HepG2 (cell line): ENCODE data around the gene WIZ. TPM values are rescaled to one million over a fixed set of nuclear protein-coding genes. Genes with fewer than 3 reads are reported as not detected.

Experiments
- ARNT2 ChIP-seq: sonication (generic); formaldehyde crosslinking; IDR thresholded peaks from 2 replicates; pipeline ENCODE4 v1.8.0; 2022; ENCODE audit warnings: mild to moderate bottlenecking, low read depth, missing genetic modification reagents, moderate library complexity
- BRF2 ChIP-seq: sonication (generic); formaldehyde crosslinking; IDR thresholded peaks from 2 replicates; pipeline ENCODE4 v1.8.1; 2022; ENCODE audit warnings: mild to moderate bottlenecking, missing genetic modification reagents
- CREM ChIP-seq, 2 experiments: sonication (generic) in 1 of 2; formaldehyde crosslinking in 1 of 2; IDR thresholded peaks; 2 replicates each; pipeline versions ENCODE4 v1.4.0 to v1.6.1; 2016 to 2020; ENCODE audit warnings: antibody characterized with exemption in 1 of 2, mild to moderate bottlenecking in 1 of 2, missing genetic modification reagents in 1 of 2
- DNMT3B ChIP-seq: conservative IDR thresholded peaks from 2 replicates; pipeline ENCODE4 v1.6.1; 2016; ENCODE audit warnings: missing biosample characterization, control low read depth
- FOXA1 ChIP-seq, 2 experiments: fragments of 450-650 bp in 1 of 2; sonication (generic) in 1 of 2; formaldehyde crosslinking in 1 of 2; IDR thresholded peaks; 2 replicates each; pipeline versions ENCODE4 v1.4.0 to v1.6.1; 2016 to 2020; ENCODE audit warnings: missing genetic modification reagents in 1 of 2
- FOXJ3 ChIP-seq: sonication (generic); formaldehyde crosslinking; IDR thresholded peaks from 2 replicates; pipeline ENCODE4 v1.4.0; 2020; ENCODE audit warnings: missing genetic modification reagents, mild to moderate bottlenecking, borderline replicate concordance
- MEIS2 ChIP-seq: sonication (generic); formaldehyde crosslinking; IDR thresholded peaks from 2 replicates; pipeline ENCODE4 v1.9.0; 2021; ENCODE audit warnings: mild to moderate bottlenecking, missing genetic modification reagents
- PAF1 ChIP-seq: IDR thresholded peaks from 2 replicates; pipeline ENCODE4 v1.6.1; 2016; ENCODE audit warnings: missing genetic modification reagents, missing compliant biosample characterization
- PBX2 ChIP-seq: IDR thresholded peaks from 2 replicates; pipeline ENCODE4 v1.6.1; 2016; ENCODE audit warnings: control low read depth
- POLR2A ChIP-seq, 2 experiments: IDR thresholded peaks; 2 replicates each; pipeline ENCODE4 v1.6.1; 2011; ENCODE audit warnings: low read depth in 2 of 2, low read length in 2 of 2, mild to moderate bottlenecking in 1 of 2, moderate library complexity in 1 of 2; ENCODE audit not compliant: insufficient read depth in 1 of 2
- PRMT3 ChIP-seq: sonication (generic); formaldehyde crosslinking; IDR thresholded peaks from 2 replicates; pipeline ENCODE4 v1.8.1; 2022; ENCODE audit warnings: low read depth, mild to moderate bottlenecking, moderate library complexity, missing genetic modification reagents, borderline replicate concordance
- SETDB1 ChIP-seq: sonication (generic); formaldehyde crosslinking; IDR thresholded peaks from 2 replicates; pipeline ENCODE4 v1.5.1; 2020; ENCODE audit warnings: missing genetic modification reagents, mild to moderate bottlenecking, borderline replicate concordance
- ZBTB38 ChIP-seq: sonication (generic); formaldehyde crosslinking; IDR thresholded peaks from 2 replicates; pipeline ENCODE4 v1.5.1; 2020; ENCODE audit warnings: mild to moderate bottlenecking, missing genetic modification reagents
- ZNF138 ChIP-seq: sonication (generic); formaldehyde crosslinking; IDR thresholded peaks from 2 replicates; pipeline ENCODE4 v1.5.0; 2020; ENCODE audit warnings: mild to moderate bottlenecking, low read depth, missing genetic modification reagents
- ZNF33B ChIP-seq: sonication (generic); formaldehyde crosslinking; IDR thresholded peaks from 2 replicates; pipeline ENCODE4 v1.5.1; 2020; ENCODE audit warnings: mild to moderate bottlenecking, missing genetic modification reagents
- ZNF556 ChIP-seq: sonication (generic); formaldehyde crosslinking; IDR thresholded peaks from 2 replicates; pipeline ENCODE4 v1.4.0; 2020; ENCODE audit warnings: mild to moderate bottlenecking, missing genetic modification reagents, borderline replicate concordance
- ZNF660 ChIP-seq: sonication (generic); formaldehyde crosslinking; IDR thresholded peaks from 2 replicates; pipeline ENCODE4 v1.5.1; 2020; ENCODE audit warnings: mild to moderate bottlenecking, low read depth, missing genetic modification reagents, borderline replicate concordance
- ZNF768 ChIP-seq: sonication (generic); formaldehyde crosslinking; IDR thresholded peaks from 2 replicates; pipeline ENCODE4 v1.4.0; 2020; ENCODE audit warnings: missing genetic modification reagents
- ZNF776 ChIP-seq: sonication (generic); formaldehyde crosslinking; IDR thresholded peaks from 2 replicates; pipeline ENCODE4 v1.4.0; 2020; ENCODE audit warnings: mild to moderate bottlenecking, missing genetic modification reagents
- ZNF780A ChIP-seq: sonication (generic); formaldehyde crosslinking; IDR thresholded peaks from 2 replicates; pipeline ENCODE4 v1.8.0; 2022; ENCODE audit warnings: mild to moderate bottlenecking, missing genetic modification reagents, moderate library complexity
- ZSCAN25 ChIP-seq: sonication (generic); formaldehyde crosslinking; IDR thresholded peaks from 2 replicates; pipeline ENCODE4 v1.8.0; 2022; ENCODE audit warnings: mild to moderate bottlenecking, missing genetic modification reagents
- polyA plus RNA-seq, 8 experiments: library from polyadenylated mRNA; depleted of rRNA in 3 of 8; stranded (reverse) in 7 of 8; unstranded in 1 of 8; fragments of >200 nt; fragmentation: Illumina TruSeq in 4 of 8; extraction: Trizol in 4 of 8; gene quantifications; 2 replicates each; pipeline versions ENCODE4 v1.2.1 to v1.2.3, GENCODE V29; 2011 to 2016; ENCODE audit warnings: low read depth in 4 of 8, missing spikeins in 1 of 8, mixed read lengths in 1 of 8; ENCODE audit not compliant: insufficient read depth in 1 of 8
- total RNA-seq, 5 experiments: library from RNA; depleted of rRNA; stranded (reverse); fragments of >200 nt; fragmentation: Illumina TruSeq; extraction: Trizol; gene quantifications; 2 replicates each; pipeline ENCODE4 v1.2.3, GENCODE V29; 2016; ENCODE audit warnings: low read depth in 1 of 5
- TF ChIP-seq, protein P1 (sequence below): IDR thresholded peaks from 2 replicates; pipeline ENCODE4 v1.6.1; 2016; ENCODE audit warnings: low read depth, control low read depth

WIZ gene
- total and polyA plus RNA-seq, 2 of the 13 experiments (the other 11 are each of a cell fraction or from before 2014, with no cell fraction given) = 4.7 to 4.8 TPM

DNA sequence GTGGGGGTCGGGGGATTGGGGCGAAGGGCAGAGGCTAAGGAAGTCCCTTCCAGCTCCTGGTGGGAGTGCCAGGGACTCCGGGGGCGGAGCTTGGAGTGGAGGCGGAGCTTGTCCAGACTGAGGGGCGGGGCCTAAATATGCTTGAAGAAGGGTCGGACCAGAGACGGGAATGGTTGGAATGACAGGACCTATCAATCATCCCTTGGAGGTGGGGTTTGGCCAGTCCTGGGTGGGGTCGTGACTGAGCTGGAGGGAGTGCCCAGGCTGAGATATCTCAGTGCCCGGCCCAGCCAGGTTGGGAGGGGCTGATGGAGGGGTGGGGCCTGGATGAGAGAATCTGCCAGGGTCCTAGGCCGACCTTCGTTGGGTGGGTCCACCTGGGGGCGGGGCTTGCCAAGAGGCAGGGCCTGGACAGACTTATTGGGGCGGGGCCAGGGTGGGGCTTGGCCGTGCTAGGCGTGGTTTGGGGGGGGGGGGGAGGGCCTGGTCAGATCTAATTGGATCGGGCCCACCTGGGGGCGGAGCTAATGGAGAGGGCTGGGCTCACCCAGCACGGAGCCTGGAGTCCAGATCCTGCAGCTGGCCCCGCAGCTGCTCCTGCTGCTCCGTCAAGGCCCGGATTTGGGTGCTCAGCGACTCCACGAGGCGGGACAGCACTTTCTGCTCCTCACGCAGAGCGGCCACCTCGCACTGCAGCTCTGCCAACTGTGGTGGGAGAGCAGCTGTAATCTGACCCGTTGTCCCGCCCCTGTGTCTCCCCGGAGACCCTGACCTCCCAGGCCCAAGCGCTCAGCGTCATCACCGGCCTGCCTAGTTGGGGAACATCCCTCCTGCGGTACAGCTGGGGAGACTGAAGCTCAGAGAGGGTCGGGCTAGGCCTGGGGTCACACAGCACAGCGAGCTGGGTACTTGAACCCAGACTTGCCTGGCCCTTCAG is 2.6 kb upstream of the WIZ start (continued):
- no peak for TF ChIP-seq ZNF33B (CRISPR knock-in tag)
- no peak for TF ChIP-seq BRF2 (CRISPR knock-in tag)
- TF ChIP-seq ZNF660 (CRISPR knock-in tag) = no peak
- no peak for TF ChIP-seq ZSCAN25
- no peak for TF ChIP-seq ZNF780A (CRISPR knock-in tag)
- TF ChIP-seq MEIS2 (CRISPR knock-in tag) = peak; percentile 53; the same call in 1 of the 2 replicates
- TF ChIP-seq ZBTB38 (CRISPR knock-in tag) = 0 out of 2 replicates have a peak, but pooled peaks have one; percentile 36
- TF ChIP-seq SETDB1 = no peak
- TF ChIP-seq ZNF138 = no peak
- no peak for TF ChIP-seq FOXA1 (IDR thresholded peaks at IDR 0.05)
- TF ChIP-seq FOXA1 (CRISPR knock-in tag; IDR thresholded peaks at IDR 0.05) = no peak
- TF ChIP-seq PRMT3 (CRISPR knock-in tag) = no peak
- no peak for TF ChIP-seq DNMT3B
- no peak for TF ChIP-seq ZNF776
- peak in 1 of 2 experiments; percentile 35; a peak in 1 of 4 replicates for TF ChIP-seq POLR2A (IDR thresholded peaks at IDR 0.05; ENCODE audit: insufficient read depth in 1 of 2, low read depth in 2 of 2, low read length in 2 of 2)
- TF ChIP-seq, protein P1, sequence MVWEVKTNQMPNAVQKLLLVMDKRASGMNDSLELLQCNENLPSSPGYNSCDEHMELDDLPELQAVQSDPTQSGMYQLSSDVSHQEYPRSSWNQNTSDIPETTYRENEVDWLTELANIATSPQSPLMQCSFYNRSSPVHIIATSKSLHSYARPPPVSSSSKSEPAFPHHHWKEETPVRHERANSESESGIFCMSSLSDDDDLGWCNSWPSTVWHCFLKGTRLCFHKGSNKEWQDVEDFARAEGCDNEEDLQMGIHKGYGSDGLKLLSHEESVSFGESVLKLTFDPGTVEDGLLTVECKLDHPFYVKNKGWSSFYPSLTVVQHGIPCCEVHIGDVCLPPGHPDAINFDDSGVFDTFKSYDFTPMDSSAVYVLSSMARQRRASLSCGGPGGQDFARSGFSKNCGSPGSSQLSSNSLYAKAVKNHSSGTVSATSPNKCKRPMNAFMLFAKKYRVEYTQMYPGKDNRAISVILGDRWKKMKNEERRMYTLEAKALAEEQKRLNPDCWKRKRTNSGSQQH (CRISPR knock-in tag) = no peak
- no peak for TF ChIP-seq ARNT2 (CRISPR knock-in tag)
- TF ChIP-seq CREM (IDR thresholded peaks at IDR 0.05) = no peak
- TF ChIP-seq CREM (CRISPR knock-in tag; IDR thresholded peaks at IDR 0.05) = no peak
- TF ChIP-seq PBX2 = peak; percentile 81
- TF ChIP-seq ZNF556 (CRISPR knock-in tag) = no peak
- TF ChIP-seq FOXJ3 (CRISPR knock-in tag) = no peak
- TF ChIP-seq ZNF768 (CRISPR knock-in tag) = peak; percentile 100
- no peak for TF ChIP-seq PAF1 (CRISPR knock-in tag)
